Keratinocyte (primary cell): ENCODE data around the gene AXIN2. TPM values are rescaled to one million over a fixed set of nuclear protein-coding genes. Genes with fewer than 3 reads are reported as not detected.

Experiments
- DNase-seq: peaks from one replicate; pipeline ENCODE4 v3.0.0-alpha.2; 2011; ENCODE audit warnings: low read depth, missing footprints, low spot score
- FAIRE-seq: peaks from 2 replicates; lab custom pipeline; 2011; peaks lifted over from hg19 to GRCh38; lab: Jason Lieb, UNC
- H2AFZ ChIP-seq: 2 replicates; pipeline ENCODE4 v1.6.0; 2012; ENCODE audit warnings: low read length, control low read depth, inconsistent platforms; ENCODE audit not compliant: control insufficient read depth
- H3K27ac ChIP-seq: 2 replicates; pipeline ENCODE4 v1.5.1; 2011; ENCODE audit warnings: low read length; ENCODE audit not compliant: control insufficient read depth, insufficient read depth
- H3K27me3 ChIP-seq: 3 replicates; pipeline ENCODE4 v1.6.0; 2011; ENCODE audit warnings: low read length; ENCODE audit not compliant: control insufficient read depth, insufficient read depth; ENCODE audit errors: extremely low read depth
- H3K36me3 ChIP-seq, 2 experiments: 2 replicates in 1 of 2; 3 replicates in 1 of 2; pipeline ENCODE4 v1.5.1; 2011; ENCODE audit warnings: low read length in 2 of 2, mild to moderate bottlenecking in 1 of 2; ENCODE audit not compliant: control insufficient read depth in 2 of 2, insufficient read depth in 2 of 2; ENCODE audit errors: extremely low read depth in 1 of 2
- H3K4me1 ChIP-seq: 3 replicates; pipeline ENCODE4 v1.5.1; 2011; ENCODE audit warnings: low read length; ENCODE audit not compliant: control insufficient read depth, insufficient read depth; ENCODE audit errors: extremely low read depth
- H3K4me2 ChIP-seq: 3 replicates; pipeline ENCODE4 v1.6.0; 2011; ENCODE audit warnings: low read depth, low read length; ENCODE audit not compliant: control insufficient read depth, insufficient read depth; ENCODE audit errors: extremely low read depth
- H3K4me3 ChIP-seq, 3 experiments: fragments of 200-600 bp in 1 of 3; sonication (generic) in 1 of 3; 2 replicates in 2 of 3; 3 replicates in 1 of 3; pipeline ENCODE4 v1.5.1; 2011 to 2016; ENCODE audit warnings: low read length in 3 of 3, mild to moderate bottlenecking in 3 of 3, control low read depth in 2 of 3, inconsistent platforms in 1 of 3, low read depth in 1 of 3, mixed read lengths in 1 of 3, mixed run types in 1 of 3, moderate library complexity in 1 of 3; ENCODE audit not compliant: control insufficient read depth in 2 of 3, insufficient read depth in 2 of 3; ENCODE audit errors: extremely low read depth in 1 of 3
- H3K79me2 ChIP-seq: 2 replicates; pipeline ENCODE4 v1.6.0; 2012; ENCODE audit warnings: low read length; ENCODE audit not compliant: control insufficient read depth, insufficient read depth
- H3K9ac ChIP-seq: 3 replicates; pipeline ENCODE4 v1.6.0; 2011; ENCODE audit warnings: low read length; ENCODE audit not compliant: control insufficient read depth, insufficient read depth; ENCODE audit errors: extremely low read depth
- H3K9me1 ChIP-seq: 3 replicates; pipeline ENCODE4 v1.6.0; 2011; ENCODE audit warnings: low read length; ENCODE audit not compliant: control insufficient read depth, insufficient read depth; ENCODE audit errors: extremely low read depth
- H3K9me3 ChIP-seq: 2 replicates; pipeline ENCODE4 v1.5.1; 2012; ENCODE audit warnings: low read depth, low read length; ENCODE audit not compliant: control insufficient read depth
- H4K20me1 ChIP-seq: 3 replicates; pipeline ENCODE4 v1.6.0; 2011; ENCODE audit warnings: low read length; ENCODE audit not compliant: control insufficient read depth, insufficient read depth; ENCODE audit errors: extremely low read depth
- CTCF ChIP-seq, 3 experiments: IDR thresholded peaks in 1 of 3; conservative IDR thresholded peaks in 1 of 3; optimal IDR thresholded peaks in 1 of 3; 2 replicates in 2 of 3; 3 replicates in 1 of 3; pipeline versions ENCODE3 to v1.5.1; 2011; ENCODE audit warnings: low read length in 3 of 3, mild to moderate bottlenecking in 3 of 3, moderate library complexity in 2 of 3, control low read depth in 1 of 3, inconsistent platforms in 1 of 3; ENCODE audit not compliant: insufficient read depth in 2 of 3; ENCODE audit errors: extremely low read depth in 1 of 3
- EZH2 ChIP-seq: IDR thresholded peaks from one replicate; pipeline ENCODE4 v1.6.1; 2012; ENCODE audit warnings: inconsistent platforms, mild to moderate bottlenecking, low read length, moderate library complexity
- dilution Hi-C: fragments of 300-500 bp; cut with MboI; formaldehyde crosslinking; loops from one replicate; pipeline ENCODE4 v1.7.0; 2020; ENCODE audit warnings: low sequenced_read_pairs; ENCODE audit not compliant: extremely low pct_ligation_motif_present
- polyA plus RNA-seq, 5 experiments: library from polyadenylated mRNA; depleted of rRNA in 3 of 5; stranded (reverse) in 3 of 5; stranded (forward) in 1 of 5; unstranded in 1 of 5; fragments of >200 nt; gene quantifications; 1 replicate in 1 of 5; 2 replicates in 3 of 5; 3 replicates in 1 of 5; pipeline versions ENCODE4 v1.2.1 to v1.2.3, GENCODE V29; 2011 to 2012; ENCODE audit warnings: missing spikeins in 2 of 5, low read depth in 1 of 5, low replicate concordance in 1 of 5

AXIN2 gene
- polyA plus RNA-seq, 1 donor (not counting 4 experiments of a cell fraction or from before 2014, with no cell fraction given) = 0.14 TPM

GRCh38 chr17:65503557-65503956 lies 57.9 kb downstream of the AXIN2 start:
- H3K9me1 ChIP-seq = no peaks in the 10 kb centered on the region
- no peaks in the 10 kb centered on the region for H3K79me2 ChIP-seq
- H3K9me3 ChIP-seq = no peaks in the 10 kb centered on the region
- H3K4me1 ChIP-seq = no peaks in the 10 kb centered on the region
- H3K36me3 ChIP-seq = no peaks in the 10 kb centered on the region
- no peak overlapping the region for H3K27ac ChIP-seq
- dilution Hi-C loops = no loop called here
- no peak overlapping the region for H3K9ac ChIP-seq
- no peak overlapping the region for H2AFZ ChIP-seq
- H3K4me2 ChIP-seq = no peak overlapping the region
- DNase-seq = no peak
- H3K4me3 ChIP-seq = no peak overlapping the region
- H4K20me1 ChIP-seq = no peaks in the 10 kb centered on the region
- FAIRE-seq = no peak
- no peak for TF ChIP-seq EZH2
- no peak for TF ChIP-seq CTCF (optimal IDR thresholded peaks at IDR 0.05 in 1 of 3, IDR thresholded peaks at IDR 0.05 in 1 of 3, conservative IDR thresholded peaks at IDR 0.05 in 1 of 3; ENCODE audit: extremely low read depth in 1 of 3, insufficient read depth in 2 of 3, low read length in 3 of 3)
- no peaks in the 10 kb centered on the region for H3K27me3 ChIP-seq

DNA sequence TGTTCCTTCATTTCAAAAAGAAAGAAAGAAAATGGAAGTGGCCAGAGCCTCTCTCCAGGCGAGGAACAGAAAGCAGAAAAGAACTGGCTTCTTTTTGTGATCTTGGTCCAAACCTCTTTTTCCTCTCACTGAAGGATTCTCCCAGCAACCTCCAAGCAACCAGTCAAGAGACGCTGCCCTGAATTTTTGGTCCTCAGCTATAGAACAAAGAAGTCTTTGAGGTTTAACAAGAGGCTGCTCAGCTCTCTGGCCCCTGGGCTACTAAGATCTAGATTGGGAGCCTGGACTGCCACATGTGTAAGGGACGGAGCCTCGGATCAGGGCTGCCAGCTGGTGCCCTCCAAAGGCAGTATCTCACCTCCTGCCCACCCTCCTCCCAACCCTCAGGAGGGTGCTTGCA lies 62.6 kb downstream of the AXIN2 start:
- no peak overlapping the region for H3K4me3 ChIP-seq
- no peaks in the 10 kb centered on the region for H3K79me2 ChIP-seq
- dilution Hi-C loops = no loop called here
- H3K9me3 ChIP-seq = no peaks in the 10 kb centered on the region
- no peak overlapping the region for H3K9ac ChIP-seq
- no peak overlapping the region for H3K27ac ChIP-seq
- no peak overlapping the region for H3K4me2 ChIP-seq
- no peaks in the 10 kb centered on the region for H3K27me3 ChIP-seq
- no peak for FAIRE-seq
- H2AFZ ChIP-seq = no peak overlapping the region
- no peak for DNase-seq
- H4K20me1 ChIP-seq = no peaks in the 10 kb centered on the region
- TF ChIP-seq EZH2 (no peak), CTCF (optimal IDR thresholded peaks at IDR 0.05 in 1 of 3, IDR thresholded peaks at IDR 0.05 in 1 of 3, conservative IDR thresholded peaks at IDR 0.05 in 1 of 3; ENCODE audit: extremely low read depth in 1 of 3, insufficient read depth in 2 of 3, low read length in 3 of 3) (no peak)
- H3K9me1 ChIP-seq = no peaks in the 10 kb centered on the region
- H3K36me3 ChIP-seq = no peaks in the 10 kb centered on the region
- H3K4me1 ChIP-seq = no peaks in the 10 kb centered on the region
